Measurements from ENCODE around the gene TMEM238.

DNA sequence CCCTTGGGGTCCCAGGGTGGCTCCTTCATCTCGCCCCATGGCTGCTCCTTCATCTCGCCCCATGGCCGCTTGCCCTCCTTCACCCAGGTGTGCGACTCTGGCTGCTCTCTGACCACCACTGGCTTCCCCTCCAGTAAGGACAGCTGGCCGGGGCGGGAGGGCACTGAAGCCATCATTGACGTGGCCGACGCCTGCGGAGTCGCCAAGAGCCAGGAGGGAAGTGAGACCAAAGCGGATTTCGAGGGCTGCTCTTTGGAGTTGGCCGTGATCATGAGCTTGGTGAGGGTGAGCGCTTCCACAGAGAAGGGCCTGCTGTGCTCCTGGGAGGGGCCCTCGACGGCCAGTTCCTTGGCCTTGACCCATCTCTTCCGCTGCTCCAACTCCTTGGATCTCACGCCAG, 25.6 kb downstream of the TMEM238 start:
- TF ChIP-seq FOXK2 (IDR thresholded peaks at IDR 0.05): no peak
- TF ChIP-seq ZNF384 (IDR thresholded peaks at IDR 0.05): no peak
